ENCODE results near the gene CSN3.

CSN3 gene

DNA sequence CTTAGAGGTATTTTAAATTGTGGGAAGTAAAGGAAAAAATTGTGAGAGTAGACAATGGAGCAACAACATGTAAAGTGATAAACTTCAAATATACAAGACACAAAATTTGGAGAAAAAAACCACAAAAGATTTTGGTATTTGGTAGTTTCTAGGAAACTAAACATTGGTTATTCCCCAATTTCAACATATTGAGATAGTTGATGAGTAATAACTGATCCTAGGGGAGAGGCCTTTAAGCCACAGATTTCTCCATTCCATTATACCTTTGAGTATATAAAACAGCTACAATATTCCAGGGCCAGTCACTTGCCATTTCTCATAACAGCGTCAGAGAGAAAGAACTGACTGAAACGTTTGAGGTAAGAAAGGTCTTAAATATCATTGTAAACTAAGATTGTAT lies 16.6 kb upstream of the CSN3 start, which contains the start of gene FDCSP:
FDCSP (plus strand) TSS at position 301 of the 400 bp plus-strand sequence. CDS start 5,071 bp downstream, outside the sequence.
- DNase-seq (ENCODE audit: low read depth): no peak
- H3K4me3 ChIP-seq (ENCODE audit: low read depth, low read length): no peak within 1 kb of the TSS

DNA sequence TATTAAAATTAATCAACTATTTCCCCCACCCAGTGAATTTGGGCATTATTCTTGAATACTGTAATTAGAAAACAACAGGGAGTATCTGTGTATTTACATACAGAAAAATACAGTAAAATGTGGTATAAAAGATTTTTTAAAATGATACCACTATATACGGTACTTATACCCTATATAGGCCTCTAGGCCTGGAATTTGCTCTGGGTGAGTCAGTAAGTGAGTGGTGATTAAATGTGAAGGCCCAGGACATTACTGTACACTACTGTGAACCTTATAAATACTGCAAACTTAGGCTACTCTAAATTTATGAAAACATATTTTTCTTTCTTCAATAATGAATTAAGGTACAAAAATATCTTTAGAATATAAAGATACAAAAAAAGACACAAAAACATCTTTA lies 6.3 kb upstream of the CSN3 start:
- TF ChIP-seq, protein P1, sequence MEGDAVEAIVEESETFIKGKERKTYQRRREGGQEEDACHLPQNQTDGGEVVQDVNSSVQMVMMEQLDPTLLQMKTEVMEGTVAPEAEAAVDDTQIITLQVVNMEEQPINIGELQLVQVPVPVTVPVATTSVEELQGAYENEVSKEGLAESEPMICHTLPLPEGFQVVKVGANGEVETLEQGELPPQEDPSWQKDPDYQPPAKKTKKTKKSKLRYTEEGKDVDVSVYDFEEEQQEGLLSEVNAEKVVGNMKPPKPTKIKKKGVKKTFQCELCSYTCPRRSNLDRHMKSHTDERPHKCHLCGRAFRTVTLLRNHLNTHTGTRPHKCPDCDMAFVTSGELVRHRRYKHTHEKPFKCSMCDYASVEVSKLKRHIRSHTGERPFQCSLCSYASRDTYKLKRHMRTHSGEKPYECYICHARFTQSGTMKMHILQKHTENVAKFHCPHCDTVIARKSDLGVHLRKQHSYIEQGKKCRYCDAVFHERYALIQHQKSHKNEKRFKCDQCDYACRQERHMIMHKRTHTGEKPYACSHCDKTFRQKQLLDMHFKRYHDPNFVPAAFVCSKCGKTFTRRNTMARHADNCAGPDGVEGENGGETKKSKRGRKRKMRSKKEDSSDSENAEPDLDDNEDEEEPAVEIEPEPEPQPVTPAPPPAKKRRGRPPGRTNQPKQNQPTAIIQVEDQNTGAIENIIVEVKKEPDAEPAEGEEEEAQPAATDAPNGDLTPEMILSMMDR (IDR thresholded peaks at IDR 0.05; ENCODE audit: low read depth, low read length): no peak
- TF ChIP-seq MYC (IDR thresholded peaks at IDR 0.05; ENCODE audit: low read depth, low read length): no peak
- no peak for TF ChIP-seq POLR2A (IDR thresholded peaks at IDR 0.05; ENCODE audit: extremely low read depth, insufficient read length)
- TF ChIP-seq, protein P2, sequence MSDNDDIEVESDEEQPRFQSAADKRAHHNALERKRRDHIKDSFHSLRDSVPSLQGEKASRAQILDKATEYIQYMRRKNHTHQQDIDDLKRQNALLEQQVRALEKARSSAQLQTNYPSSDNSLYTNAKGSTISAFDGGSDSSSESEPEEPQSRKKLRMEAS (IDR thresholded peaks at IDR 0.05; ENCODE audit: low read depth, low read length): no peak
- no peak overlapping the region for H3K4me3 ChIP-seq (ENCODE audit: low read depth, low read length)
- no peak for DNase-seq (ENCODE audit: low read depth)

More for the DNA sequence above, 16.6 kb upstream of the CSN3 start, which contains the start of gene FDCSP:
- TF ChIP-seq POLR2A (IDR thresholded peaks at IDR 0.05; ENCODE audit: extremely low read depth, insufficient read length) (no peak), MYC (IDR thresholded peaks at IDR 0.05; ENCODE audit: low read depth, low read length) (no peak)
- TF ChIP-seq, protein P1 (IDR thresholded peaks at IDR 0.05; ENCODE audit: low read depth, low read length): no peak
- TF ChIP-seq, protein P2 (IDR thresholded peaks at IDR 0.05; ENCODE audit: low read depth, low read length): no peak

DNA sequence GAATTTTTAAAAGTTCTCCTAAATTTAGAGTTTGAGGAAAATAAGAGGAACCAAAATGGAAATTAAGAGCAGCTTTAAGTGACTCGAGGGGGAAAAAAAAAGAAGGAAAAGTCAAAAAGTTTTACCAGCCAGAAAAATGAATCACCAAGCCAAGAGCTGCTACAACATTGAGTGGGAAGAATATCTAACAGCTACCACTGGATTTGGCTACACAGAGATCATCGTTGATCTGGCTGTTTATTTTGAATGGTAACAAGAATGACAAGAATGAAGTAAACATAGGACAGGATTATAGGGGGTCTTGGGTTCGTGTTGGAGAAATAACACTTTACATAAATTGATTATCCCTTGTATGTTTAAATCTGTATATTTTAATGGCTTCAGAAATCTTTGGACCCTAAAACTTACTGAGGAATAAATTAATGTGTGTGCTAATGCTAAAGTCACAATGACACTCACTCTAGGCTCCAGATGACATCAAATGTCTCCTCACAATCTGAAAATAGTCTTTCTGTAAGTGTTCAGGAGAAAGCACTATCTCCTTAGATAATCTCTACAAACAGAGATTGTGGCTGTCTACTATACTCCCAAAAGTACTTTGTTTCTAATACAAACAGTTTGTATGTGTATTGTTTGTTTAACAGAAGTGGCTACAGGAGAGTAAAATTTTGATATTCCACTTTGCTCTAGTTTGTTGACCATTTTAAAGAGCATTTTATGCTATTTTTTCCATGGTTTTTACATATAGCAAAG lies 3.1 kb upstream of the CSN3 start:
- H3K4me3 ChIP-seq (ENCODE audit: low read depth, low read length): no peak overlapping the region
- DNase-seq (ENCODE audit: low read depth): no peak
- TF ChIP-seq, protein P2 (IDR thresholded peaks at IDR 0.05; ENCODE audit: low read depth, low read length): no peak
- TF ChIP-seq, protein P1 (IDR thresholded peaks at IDR 0.05; ENCODE audit: low read depth, low read length): no peak

DNA sequence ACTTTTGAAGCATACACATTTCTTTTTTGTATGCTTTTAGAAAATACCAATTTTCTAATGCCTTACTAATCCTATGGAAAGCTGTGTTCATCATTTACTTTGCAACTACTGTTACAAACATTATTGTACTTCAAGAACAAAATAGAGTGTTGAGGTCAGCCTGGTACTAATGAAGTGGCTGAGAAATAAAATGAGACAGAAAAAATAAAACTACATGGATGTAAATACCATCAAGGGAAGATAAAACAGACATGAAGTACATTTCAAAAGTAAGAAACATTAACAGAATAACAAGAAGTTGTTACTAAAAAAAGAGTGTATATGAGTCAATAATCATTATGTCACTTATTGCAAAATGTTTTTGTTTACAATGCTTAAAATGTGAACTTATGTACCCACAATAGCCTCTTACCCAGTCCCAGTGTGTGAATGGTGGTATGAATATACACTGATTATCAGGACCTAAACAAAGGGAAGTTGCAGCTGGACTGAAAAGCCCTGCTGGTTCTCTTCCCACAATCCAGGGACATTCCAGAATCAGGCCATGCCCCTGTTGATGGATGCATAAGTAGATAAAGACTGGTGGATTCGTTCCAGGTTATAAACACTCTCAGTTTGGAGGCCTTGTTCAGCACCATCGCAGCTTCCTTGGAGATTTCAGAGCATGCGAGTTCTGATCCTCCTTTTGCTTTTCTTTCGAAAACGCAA lies 2.4 kb upstream of the CSN3 start:
- DNase-seq (ENCODE audit: low read depth): no peak
- no peak overlapping the region for H3K4me3 ChIP-seq (ENCODE audit: low read depth, low read length)
- TF ChIP-seq MYC (IDR thresholded peaks at IDR 0.05; ENCODE audit: low read depth, low read length) (no peak), POLR2A (IDR thresholded peaks at IDR 0.05; ENCODE audit: extremely low read depth, insufficient read length) (no peak)
- TF ChIP-seq, protein P1 (IDR thresholded peaks at IDR 0.05; ENCODE audit: low read depth, low read length): no peak

DNA sequence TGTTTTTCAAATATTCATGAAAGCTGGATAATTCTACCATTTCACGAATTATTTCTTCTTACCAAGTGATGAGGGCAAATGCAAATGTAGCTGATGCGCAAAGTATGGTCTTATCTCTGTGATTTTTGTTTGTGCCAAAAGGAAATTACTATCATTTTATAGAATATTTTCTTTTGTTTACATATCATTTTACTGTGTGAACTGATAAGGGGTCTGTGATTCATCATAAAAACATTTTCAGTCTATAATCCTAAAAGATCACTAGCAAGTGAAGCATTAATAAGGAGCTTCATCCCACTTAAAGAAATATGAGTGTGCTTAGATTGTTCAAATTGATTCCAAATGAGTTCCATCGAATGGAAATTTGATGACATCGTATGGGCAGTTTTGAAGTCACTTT lies 694 bp downstream of the CSN3 start:
- H3K4me3 ChIP-seq (ENCODE audit: low read depth, low read length): no peak overlapping the region
- DNase-seq (ENCODE audit: low read depth): no peak
- TF ChIP-seq POLR2A (IDR thresholded peaks at IDR 0.05; ENCODE audit: extremely low read depth, insufficient read length): no peak
- TF ChIP-seq, protein P2 (IDR thresholded peaks at IDR 0.05; ENCODE audit: low read depth, low read length): no peak
- TF ChIP-seq, protein P1 (IDR thresholded peaks at IDR 0.05; ENCODE audit: low read depth, low read length): no peak

Data from NB4 (cell line).